ENCODE results near the gene MPDZ. TPM values are rescaled to one million over a fixed set of nuclear protein-coding genes. Genes with fewer than 3 reads are reported as not detected.
A peak's percentile ranks its signal among the peaks of the same experiment; 100 is the strongest.

MPDZ gene, protein sequence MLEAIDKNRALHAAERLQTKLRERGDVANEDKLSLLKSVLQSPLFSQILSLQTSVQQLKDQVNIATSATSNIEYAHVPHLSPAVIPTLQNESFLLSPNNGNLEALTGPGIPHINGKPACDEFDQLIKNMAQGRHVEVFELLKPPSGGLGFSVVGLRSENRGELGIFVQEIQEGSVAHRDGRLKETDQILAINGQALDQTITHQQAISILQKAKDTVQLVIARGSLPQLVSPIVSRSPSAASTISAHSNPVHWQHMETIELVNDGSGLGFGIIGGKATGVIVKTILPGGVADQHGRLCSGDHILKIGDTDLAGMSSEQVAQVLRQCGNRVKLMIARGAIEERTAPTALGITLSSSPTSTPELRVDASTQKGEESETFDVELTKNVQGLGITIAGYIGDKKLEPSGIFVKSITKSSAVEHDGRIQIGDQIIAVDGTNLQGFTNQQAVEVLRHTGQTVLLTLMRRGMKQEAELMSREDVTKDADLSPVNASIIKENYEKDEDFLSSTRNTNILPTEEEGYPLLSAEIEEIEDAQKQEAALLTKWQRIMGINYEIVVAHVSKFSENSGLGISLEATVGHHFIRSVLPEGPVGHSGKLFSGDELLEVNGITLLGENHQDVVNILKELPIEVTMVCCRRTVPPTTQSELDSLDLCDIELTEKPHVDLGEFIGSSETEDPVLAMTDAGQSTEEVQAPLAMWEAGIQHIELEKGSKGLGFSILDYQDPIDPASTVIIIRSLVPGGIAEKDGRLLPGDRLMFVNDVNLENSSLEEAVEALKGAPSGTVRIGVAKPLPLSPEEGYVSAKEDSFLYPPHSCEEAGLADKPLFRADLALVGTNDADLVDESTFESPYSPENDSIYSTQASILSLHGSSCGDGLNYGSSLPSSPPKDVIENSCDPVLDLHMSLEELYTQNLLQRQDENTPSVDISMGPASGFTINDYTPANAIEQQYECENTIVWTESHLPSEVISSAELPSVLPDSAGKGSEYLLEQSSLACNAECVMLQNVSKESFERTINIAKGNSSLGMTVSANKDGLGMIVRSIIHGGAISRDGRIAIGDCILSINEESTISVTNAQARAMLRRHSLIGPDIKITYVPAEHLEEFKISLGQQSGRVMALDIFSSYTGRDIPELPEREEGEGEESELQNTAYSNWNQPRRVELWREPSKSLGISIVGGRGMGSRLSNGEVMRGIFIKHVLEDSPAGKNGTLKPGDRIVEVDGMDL (N-terminal part only)
- 10 to 100 TPM; 25.2 to 27.5 (median 26.9) TPM for total RNA-seq (2021; fragmentation: NEBNext Ultra II Directional; extraction: Animal tissue kit (Norgen Biotek cat#: 25700))
- long read RNA-seq, partial matches to known transcripts, result 9 of 14 reads
- long read RNA-seq, other reads (novel, unspliced or antisense), result 4 of 14 reads

DNA sequence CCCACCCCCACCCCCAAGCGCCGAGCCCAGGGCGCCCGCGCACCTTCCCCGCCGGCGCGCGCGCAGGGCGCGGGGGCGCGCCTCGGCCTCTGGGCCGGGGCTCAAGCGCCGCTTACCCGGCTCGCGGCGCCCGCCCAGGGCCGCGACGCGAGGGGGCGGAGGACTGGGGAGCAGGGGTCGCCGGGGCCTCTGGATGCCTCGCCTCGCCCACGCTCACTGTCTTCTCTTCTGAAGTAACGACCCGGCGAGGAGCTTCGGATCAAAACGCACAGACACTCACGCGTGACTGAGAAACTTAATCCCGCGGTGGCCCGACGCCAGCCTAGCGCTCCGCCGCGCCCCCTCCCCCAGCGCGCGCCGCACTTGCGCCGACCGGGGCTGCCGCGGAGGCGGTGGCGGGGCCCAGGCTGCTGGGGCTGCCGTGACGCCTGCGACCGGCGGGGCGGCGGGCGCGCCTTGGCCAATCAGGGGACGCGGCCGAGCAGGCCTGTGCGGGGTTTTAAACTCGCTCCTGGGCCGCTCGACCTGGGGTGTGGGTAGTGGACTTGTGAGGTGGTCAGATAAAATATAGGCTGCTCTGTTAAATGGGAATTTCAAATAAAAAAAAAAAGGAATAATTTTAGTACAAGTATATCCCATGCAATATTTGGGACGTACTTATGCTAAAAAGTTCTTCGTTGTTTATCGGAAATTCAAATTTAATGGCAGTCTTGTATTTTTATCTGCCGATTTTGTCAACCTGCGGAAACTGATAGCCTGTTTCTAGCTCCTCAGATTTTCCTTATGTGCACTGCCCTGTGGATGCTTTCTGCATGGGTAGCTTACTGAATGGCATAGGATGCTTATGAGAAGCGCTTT, at the start of gene MPDZ:
Gene MPDZ (minus strand): TSS at position 409 of the 858 bp plus-strand sequence. CDS start 29,377 bp downstream, outside the sequence.
- Mint-ChIP-seq H3K36me3 (ENCODE audit: low read depth) (peaks cover 18% of the 10 kb centered on the region; the same call in 1 of the 2 replicates), H3K4me3 (peak within 1 kb of the TSS; percentile 97), H3K27me3 (ENCODE audit: insufficient read depth) (no peaks in the 10 kb centered on the region; the same call in none of the 2 replicates), H3K9me3 (peaks cover 7% of the 10 kb centered on the region), H3K4me1 (ENCODE audit: low read depth) (peaks cover 78% of the 10 kb centered on the region), H3K27ac (peak within 1 kb of the TSS; percentile 97)
- TF ChIP-seq, protein P1, sequence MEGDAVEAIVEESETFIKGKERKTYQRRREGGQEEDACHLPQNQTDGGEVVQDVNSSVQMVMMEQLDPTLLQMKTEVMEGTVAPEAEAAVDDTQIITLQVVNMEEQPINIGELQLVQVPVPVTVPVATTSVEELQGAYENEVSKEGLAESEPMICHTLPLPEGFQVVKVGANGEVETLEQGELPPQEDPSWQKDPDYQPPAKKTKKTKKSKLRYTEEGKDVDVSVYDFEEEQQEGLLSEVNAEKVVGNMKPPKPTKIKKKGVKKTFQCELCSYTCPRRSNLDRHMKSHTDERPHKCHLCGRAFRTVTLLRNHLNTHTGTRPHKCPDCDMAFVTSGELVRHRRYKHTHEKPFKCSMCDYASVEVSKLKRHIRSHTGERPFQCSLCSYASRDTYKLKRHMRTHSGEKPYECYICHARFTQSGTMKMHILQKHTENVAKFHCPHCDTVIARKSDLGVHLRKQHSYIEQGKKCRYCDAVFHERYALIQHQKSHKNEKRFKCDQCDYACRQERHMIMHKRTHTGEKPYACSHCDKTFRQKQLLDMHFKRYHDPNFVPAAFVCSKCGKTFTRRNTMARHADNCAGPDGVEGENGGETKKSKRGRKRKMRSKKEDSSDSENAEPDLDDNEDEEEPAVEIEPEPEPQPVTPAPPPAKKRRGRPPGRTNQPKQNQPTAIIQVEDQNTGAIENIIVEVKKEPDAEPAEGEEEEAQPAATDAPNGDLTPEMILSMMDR (IDR thresholded peaks at IDR 0.05), result no peak
- peak; percentile 46 for DNase-seq

DNA sequence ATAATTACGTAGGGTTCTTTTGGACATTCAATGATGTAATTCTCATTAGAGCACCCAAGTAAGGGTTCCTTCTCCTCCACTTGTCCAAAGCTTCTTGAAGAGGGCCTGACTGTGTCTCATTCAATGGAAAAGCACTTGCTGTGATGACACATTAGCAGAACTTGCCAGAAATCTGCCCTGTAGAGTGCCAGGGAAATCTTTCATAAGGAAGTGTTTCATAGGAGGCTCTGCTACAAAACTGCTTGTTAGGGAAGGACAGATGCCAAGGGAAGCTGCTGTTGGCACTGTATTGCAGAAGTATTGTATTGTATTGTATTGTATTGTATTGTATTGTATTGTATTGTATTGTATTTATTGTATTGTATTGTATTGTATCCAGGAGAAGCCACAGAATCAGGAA, 45.5 kb upstream of the MPDZ start:
- no peaks in the 10 kb centered on the region for H3K4me1 Mint-ChIP-seq (ENCODE audit: low read depth)
- H3K27me3 Mint-ChIP-seq (ENCODE audit: insufficient read depth), result peaks cover 4% of the 10 kb centered on the region
- H3K9me3 Mint-ChIP-seq, result no peaks in the 10 kb centered on the region
- DNase-seq, result no peak
- no peak overlapping the region for H3K4me3 Mint-ChIP-seq
- H3K27ac Mint-ChIP-seq, result no peak overlapping the region
- TF ChIP-seq, protein P1 (IDR thresholded peaks at IDR 0.05), result no peak
- H3K36me3 Mint-ChIP-seq (ENCODE audit: low read depth), result no peaks in the 10 kb centered on the region

DNA sequence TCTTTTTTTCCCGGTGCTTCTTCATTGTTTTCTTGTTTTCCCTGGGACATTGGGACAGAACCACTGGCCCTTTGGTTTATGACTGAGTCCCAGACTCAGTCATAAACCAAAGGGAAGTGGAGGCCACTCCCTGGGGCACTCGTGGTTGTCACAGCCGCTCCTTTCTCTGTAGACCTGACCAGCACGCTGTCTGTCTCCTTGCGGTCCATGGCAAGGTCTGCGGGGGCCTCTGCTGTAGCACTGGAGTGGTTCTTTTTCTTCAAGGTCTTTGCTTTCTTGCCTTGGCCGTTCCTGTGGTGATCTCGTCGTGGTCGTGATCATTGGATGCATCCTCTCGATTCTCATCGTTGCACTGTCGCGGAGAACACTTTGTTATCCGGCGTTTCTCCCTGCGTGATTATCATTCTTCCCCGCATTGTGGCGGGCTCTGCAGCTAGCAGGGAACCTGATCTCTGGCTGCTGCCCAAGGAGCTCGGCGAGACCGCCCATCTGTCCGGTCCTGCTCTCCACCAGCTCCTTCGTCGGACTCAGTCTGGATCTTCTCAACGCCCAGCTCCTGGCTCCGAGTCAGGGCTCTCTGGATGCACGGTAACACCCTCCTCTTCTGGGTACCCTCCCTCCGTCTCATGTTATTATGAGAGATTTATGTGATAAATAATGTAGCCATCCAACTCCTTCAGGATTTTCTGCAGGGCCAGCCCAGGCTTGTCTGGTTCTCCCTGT, 43.5 kb upstream of the MPDZ start:
- no peaks in the 10 kb centered on the region for H3K36me3 Mint-ChIP-seq (ENCODE audit: low read depth)
- TF ChIP-seq, protein P1 (IDR thresholded peaks at IDR 0.05), result no peak
- DNase-seq, result no peak
- H3K27me3 Mint-ChIP-seq (ENCODE audit: insufficient read depth), result peaks cover 8% of the 10 kb centered on the region
- no peaks in the 10 kb centered on the region for H3K9me3 Mint-ChIP-seq
- H3K4me1 Mint-ChIP-seq (ENCODE audit: low read depth), result no peaks in the 10 kb centered on the region
- H3K27ac Mint-ChIP-seq, result no peak overlapping the region
- no peak overlapping the region for H3K4me3 Mint-ChIP-seq

DNA sequence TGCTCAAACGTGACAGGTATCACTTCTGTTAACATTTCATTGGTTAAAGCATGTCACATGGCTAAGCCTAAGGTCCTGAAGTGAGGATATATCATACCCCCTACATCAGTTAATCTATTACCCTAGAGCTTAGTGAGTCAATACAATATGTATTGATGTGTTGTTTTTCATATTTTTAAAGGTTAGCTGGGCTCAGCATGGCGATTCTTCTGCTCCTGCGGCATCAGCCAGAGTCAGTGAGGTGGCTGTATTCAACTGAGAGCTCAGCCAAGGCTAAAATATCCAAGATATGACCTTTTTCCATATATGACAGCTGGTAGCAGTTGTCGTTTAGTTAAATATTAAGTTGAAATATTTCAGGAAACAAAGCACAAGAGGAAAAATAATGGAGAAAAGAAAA, 38.5 kb upstream of the MPDZ start:
- no peaks in the 10 kb centered on the region for H3K4me1 Mint-ChIP-seq (ENCODE audit: low read depth)
- TF ChIP-seq, protein P1 (IDR thresholded peaks at IDR 0.05), result no peak
- H3K36me3 Mint-ChIP-seq (ENCODE audit: low read depth), result no peaks in the 10 kb centered on the region
- H3K9me3 Mint-ChIP-seq, result peaks cover 4% of the 10 kb centered on the region; the same call in 1 of the 2 replicates
- no peak for DNase-seq
- H3K27ac Mint-ChIP-seq, result no peak overlapping the region
- peaks cover 9% of the 10 kb centered on the region; the same call in 1 of the 2 replicates for H3K27me3 Mint-ChIP-seq (ENCODE audit: insufficient read depth)
- no peak overlapping the region for H3K4me3 Mint-ChIP-seq

All from HFFc6 (cell line).